Measurements from ENCODE around the gene CTU2.
A peak's percentile ranks its signal among the peaks of the same experiment; 100 is the strongest.

The CTU2 gene

DNA sequence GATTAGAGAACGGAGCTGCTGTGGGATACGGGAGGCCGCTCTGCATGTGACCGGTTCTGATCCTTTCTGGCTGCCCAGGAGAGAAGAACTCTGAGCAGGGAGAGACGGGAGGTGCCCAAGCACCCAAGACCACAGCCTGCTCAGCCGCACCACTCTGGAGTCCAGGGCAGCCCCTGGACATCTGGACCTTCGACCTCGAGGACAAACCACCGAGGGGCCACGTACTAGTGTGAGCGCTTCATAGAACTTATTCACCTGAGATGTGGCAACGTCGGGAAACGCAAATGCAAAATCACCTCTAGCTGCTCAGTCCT lies 6.0 kb upstream of the CTU2 start:
- ChIA-PET POLR2A (no interaction called here), CTCF (interaction anchor here (2.9 kb wide), 1 partner anchor 37 kb away, joined by 14 read pairs; no protein-coding TSS in a partner anchor)
- no peak for DNase-seq (ENCODE audit: extremely low spot score)
- TF ChIP-seq, protein P1, sequence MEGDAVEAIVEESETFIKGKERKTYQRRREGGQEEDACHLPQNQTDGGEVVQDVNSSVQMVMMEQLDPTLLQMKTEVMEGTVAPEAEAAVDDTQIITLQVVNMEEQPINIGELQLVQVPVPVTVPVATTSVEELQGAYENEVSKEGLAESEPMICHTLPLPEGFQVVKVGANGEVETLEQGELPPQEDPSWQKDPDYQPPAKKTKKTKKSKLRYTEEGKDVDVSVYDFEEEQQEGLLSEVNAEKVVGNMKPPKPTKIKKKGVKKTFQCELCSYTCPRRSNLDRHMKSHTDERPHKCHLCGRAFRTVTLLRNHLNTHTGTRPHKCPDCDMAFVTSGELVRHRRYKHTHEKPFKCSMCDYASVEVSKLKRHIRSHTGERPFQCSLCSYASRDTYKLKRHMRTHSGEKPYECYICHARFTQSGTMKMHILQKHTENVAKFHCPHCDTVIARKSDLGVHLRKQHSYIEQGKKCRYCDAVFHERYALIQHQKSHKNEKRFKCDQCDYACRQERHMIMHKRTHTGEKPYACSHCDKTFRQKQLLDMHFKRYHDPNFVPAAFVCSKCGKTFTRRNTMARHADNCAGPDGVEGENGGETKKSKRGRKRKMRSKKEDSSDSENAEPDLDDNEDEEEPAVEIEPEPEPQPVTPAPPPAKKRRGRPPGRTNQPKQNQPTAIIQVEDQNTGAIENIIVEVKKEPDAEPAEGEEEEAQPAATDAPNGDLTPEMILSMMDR (IDR thresholded peaks at IDR 0.05; ENCODE audit: control extremely low read depth, extremely low read depth, low read depth, missing control alignments), result no peak

DNA sequence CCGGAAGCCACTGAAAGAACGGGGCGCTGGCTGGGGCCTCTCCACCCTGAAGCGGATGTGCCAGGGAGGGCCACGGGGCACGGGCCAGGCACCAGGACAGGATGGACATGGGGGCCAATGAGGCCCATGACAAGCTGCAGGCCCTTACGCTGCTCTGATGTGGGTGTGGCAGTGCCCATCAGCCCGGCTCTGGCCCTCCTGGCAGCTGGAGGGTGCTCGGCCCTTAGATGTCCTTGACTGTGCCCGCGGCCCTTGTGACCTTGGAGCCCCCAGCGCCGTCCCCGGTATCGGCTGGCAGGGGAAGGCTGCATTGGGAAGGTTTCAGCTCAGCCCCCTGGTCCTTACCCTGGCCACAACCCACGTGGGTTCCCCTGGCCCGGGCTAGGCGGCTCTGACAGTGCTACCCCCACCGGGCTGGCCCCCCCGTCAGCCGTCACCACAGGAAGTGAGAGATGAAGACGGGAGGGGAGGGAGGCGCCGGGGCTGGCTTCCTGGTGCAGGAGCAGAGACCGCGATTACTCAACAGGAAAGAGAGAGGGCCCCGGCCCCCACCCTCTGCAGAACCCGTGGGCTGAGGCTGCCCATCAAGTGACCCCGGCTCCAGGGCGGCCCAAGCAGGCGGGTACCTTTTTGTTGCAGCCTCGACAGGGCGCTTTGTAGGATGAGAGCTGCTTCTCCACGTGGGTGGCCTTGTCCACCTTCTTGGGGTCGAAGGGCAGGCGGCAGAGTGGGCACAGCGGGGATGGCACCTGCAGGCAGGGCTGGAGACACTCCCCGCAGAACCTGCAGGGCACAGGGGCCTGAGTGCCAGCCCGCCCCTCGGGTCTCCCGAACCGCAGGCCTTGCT lies 5.4 kb upstream of the CTU2 start:
- peak; percentile 92 for DNase-seq (ENCODE audit: extremely low spot score)
- POLR2A ChIA-PET, result interaction anchor here (0.6 kb wide), 1 partner anchor 50 kb away, joined by 3 read pairs; no protein-coding TSS in a partner anchor
- CTCF ChIA-PET, result interaction anchor here (2.9 kb wide), 1 partner anchor 36 kb away, joined by 14 read pairs; no protein-coding TSS in a partner anchor
- TF ChIP-seq, protein P1 (IDR thresholded peaks at IDR 0.05; ENCODE audit: control extremely low read depth, extremely low read depth, low read depth, missing control alignments), result no peak

DNA sequence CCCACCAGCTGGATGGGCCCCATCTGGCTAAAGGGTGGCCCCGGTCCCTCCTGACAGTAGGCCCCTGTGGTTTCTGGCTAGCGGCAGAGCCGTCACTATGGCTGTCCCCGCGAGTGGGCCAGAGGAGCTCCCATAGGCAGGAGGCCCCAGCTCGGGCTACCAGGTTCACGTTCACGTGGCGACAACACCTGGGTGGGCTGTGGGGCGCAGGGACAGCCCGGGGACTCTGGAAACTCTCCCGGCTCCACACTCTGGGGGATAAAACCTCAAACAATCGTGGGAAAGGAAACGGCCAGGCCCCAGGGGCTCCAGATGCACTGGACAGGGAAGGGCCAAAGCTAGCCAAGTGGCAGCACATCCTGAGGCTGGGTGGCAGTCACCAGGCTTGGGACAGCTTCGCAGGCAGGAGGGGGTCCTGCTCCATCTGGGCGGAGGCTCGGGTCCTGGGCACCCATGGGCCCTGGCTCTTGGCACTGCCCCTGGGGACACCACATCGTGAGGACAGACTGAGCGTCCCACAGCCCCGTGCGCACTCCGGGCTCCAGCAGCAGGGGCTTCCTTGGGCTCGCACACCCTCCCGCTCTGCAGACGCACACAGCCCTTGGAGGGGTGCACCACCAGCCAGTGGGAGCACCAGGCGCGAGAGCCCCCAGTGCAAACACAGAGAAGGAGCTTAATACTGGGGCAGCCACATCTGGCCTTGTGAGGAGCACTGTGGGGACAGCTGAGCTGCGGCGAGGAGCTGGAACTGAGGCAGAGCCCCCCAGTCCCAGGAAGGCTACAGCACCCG lies 4.5 kb upstream of the CTU2 start:
- ChIA-PET CTCF (interaction anchor here (0.8 to 2.9 kb wide), 4 partner anchors 15 to 35 kb away, joined by 3 to 14 read pairs (median 4); no protein-coding TSS in a partner anchor), POLR2A (interaction anchor here (0.6 to 1.1 kb wide), 3 partner anchors 14 to 80 kb away, joined by 3 to 4 read pairs (median 3); no protein-coding TSS in a partner anchor)
- TF ChIP-seq, protein P1 (IDR thresholded peaks at IDR 0.05; ENCODE audit: control extremely low read depth, extremely low read depth, low read depth, missing control alignments), result no peak
- DNase-seq (ENCODE audit: extremely low spot score), result no peak

DNA sequence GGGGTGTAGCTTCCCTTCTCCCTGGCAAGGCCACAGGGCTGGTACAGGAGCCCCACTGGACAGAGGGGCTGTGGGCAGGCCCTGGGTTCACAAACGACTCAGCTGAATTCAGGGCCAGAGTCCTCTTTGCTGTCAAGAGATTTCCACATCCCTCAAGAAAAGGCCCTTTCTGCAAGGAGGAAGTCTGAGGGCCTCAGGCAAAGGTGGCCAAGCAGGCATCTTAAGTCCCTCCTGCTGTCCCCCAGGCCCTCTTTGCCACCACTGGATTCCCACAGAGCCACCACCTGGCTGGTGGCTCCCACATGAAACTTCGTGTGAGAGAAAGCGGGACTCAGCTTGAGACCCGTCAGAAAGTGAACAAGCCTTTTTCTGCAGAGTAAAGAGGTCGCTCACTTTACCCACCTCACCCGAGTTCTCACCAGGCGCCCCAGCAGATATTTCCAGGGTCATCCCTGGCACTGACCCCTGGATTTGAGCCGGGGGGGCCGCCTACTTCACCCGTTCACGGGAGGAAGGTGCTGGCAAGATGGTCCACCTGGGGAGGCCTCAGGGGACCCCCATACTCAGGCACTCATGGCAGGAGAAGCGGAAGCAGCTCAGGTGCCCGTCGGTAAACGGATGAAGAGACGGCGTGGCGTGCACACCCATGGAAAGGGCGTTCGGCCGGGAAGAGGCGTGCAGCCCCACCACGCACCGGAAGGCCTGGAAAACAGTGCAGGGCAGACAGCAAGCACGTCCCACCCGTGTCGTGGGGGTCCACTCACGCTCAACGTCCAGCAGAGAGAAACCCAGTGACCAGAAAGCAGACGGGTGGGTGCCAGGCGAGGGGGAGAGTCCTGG lies 3.7 kb upstream of the CTU2 start:
- DNase-seq (ENCODE audit: extremely low spot score), result no peak
- ChIA-PET POLR2A (interaction anchor here (0.6 to 1.1 kb wide), 2 partner anchors 15 to 79 kb away, joined by 3 to 4 read pairs; no protein-coding TSS in a partner anchor), CTCF (interaction anchor here (0.8 to 2.9 kb wide), 6 partner anchors 15 to 34 kb away, joined by 3 to 14 read pairs (median 4); no protein-coding TSS in a partner anchor)
- TF ChIP-seq, protein P1 (IDR thresholded peaks at IDR 0.05; ENCODE audit: control extremely low read depth, extremely low read depth, low read depth, missing control alignments), result no peak

DNA sequence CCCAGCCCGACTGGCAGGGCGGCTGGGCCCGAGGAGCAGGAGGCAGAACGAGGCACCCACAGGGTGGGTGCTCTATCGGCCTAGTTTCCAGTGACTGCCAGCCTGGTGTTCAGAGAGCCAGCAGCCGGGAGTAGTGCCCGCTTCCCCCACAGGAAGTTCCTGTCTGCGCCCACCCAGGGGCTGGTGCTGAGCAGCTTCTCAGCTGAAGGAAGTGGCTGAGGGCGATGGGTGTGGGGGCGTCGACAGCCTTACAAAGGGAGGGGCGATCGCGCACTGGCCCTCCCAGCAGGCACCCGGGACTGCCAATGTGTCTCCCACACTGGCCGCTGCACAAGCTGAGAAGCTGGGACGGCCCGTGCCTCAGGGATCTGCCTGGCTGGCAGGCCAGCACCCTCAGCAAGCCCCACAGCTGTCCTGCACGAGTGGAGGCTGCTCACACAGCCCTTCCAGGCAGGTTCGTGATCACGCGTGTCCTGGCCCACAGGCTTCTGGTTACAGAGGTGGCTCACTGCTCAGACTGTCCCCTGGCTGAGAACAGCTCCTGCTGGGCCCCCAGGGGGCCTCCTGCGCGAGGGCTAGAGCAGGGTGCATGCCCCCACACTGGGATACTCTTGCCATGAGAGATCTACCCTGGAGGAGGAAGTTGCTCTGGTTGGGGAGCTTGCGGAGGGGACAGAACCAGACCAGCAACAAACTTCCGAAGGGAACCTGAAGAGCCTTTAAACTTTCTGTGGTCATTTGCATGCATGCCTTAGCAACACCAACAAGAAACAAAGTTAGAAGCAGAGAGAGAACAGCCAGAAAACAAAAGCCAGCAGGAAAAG lies 2.6 kb upstream of the CTU2 start:
- TF ChIP-seq, protein P1 (IDR thresholded peaks at IDR 0.05; ENCODE audit: control extremely low read depth, extremely low read depth, low read depth, missing control alignments), result no peak
- CTCF ChIA-PET, result interaction anchor here (1.4 to 2.4 kb wide), 3 partner anchors 22 to 34 kb away, joined by 3 to 12 read pairs (median 6); no protein-coding TSS in a partner anchor
- POLR2A ChIA-PET, result no interaction called here
- DNase-seq (ENCODE audit: extremely low spot score), result peak; percentile 50

Measured in GM10248 (cell line).